Mucosa of stomach (tissue), 1 donor: ENCODE measurements around the gene ISCU.
"Not testable (repeated sequence)": the region's sequence is repeated elsewhere in the genome, so short reads cannot be mapped to it uniquely, and the experiment has no call there.

Experiments used
- H3K27me3 ChIP-seq: one replicate; pipeline ENCODE4 v1.7.0; 2013; ENCODE audit warnings: mild to moderate bottlenecking, low read length; ENCODE audit not compliant: control insufficient read depth, insufficient read depth
- H3K36me3 ChIP-seq: one replicate; pipeline ENCODE4 v1.7.0; 2013; ENCODE audit warnings: low read length; ENCODE audit not compliant: control insufficient read depth, insufficient read depth
- H3K4me1 ChIP-seq: one replicate; pipeline ENCODE4 v1.7.0; 2013; ENCODE audit warnings: mild to moderate bottlenecking, low read length; ENCODE audit not compliant: control insufficient read depth, insufficient read depth
- H3K4me3 ChIP-seq: one replicate; pipeline ENCODE4 v1.7.0; 2013; ENCODE audit warnings: low read length
- H3K9ac ChIP-seq: one replicate; pipeline ENCODE4 v1.7.0; 2013; ENCODE audit warnings: mild to moderate bottlenecking, low read length, moderate library complexity
- H3K9me3 ChIP-seq: one replicate; pipeline ENCODE4 v1.7.0; 2013; ENCODE audit warnings: mild to moderate bottlenecking, low read length, moderate library complexity; ENCODE audit not compliant: control insufficient read depth
- donor health status: Pancreatic carcinoma.

ISCU gene

DNA sequence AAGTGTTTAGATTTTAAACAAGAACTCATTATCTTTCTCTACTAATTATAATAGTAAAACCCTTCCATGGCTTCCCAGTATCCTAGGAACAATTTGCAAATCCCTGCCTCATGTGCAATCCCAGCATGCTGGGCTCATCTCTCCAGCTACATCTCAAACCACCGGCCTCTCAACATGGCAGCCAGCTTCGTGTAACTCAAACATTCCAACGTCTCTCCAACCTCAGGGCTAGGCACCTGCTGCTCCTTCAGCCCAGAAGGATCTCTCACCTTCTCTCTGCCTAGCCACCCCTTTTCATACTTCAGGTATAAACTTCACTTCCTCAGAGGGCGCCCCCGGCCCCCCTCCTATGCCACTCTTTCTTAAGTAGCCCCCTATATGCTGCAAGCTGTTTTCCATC, 8.6 kb upstream of the ISCU start:
- Histone ChIP-seq H3K9ac (no peak overlapping the region), H3K9me3 (no peaks in the 10 kb centered on the region), H3K27me3 (no peaks in the 10 kb centered on the region), H3K36me3 (no peaks in the 10 kb centered on the region), H3K4me3 (no peak overlapping the region), H3K4me1 (peaks cover 5% of the 10 kb centered on the region)

DNA sequence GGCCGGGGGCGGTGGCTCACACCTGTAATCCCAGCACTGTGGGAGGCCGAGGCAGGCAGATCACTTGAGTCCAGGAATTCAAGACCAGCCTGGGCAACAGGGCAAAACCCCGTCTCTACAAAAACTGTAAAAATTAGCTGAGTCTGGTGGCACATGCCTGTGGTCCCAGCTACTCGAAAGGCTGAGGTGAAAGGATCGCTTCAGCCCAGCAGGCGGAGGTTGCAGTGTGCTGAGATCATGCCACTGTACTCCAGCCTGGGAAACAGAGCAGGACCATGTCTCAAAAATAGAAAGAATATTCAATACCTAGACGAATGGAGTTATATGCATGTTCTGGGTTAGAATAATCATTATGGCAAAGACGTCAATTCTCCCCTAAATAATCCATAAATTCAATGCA, 7.0 kb upstream of the ISCU start:
- not testable (repeated sequence) for H3K27me3 ChIP-seq, H3K9me3 ChIP-seq, H3K4me3 ChIP-seq, H3K9ac ChIP-seq, H3K36me3 ChIP-seq
- H3K4me1 ChIP-seq, result peaks cover 11% of the 10 kb centered on the region

DNA sequence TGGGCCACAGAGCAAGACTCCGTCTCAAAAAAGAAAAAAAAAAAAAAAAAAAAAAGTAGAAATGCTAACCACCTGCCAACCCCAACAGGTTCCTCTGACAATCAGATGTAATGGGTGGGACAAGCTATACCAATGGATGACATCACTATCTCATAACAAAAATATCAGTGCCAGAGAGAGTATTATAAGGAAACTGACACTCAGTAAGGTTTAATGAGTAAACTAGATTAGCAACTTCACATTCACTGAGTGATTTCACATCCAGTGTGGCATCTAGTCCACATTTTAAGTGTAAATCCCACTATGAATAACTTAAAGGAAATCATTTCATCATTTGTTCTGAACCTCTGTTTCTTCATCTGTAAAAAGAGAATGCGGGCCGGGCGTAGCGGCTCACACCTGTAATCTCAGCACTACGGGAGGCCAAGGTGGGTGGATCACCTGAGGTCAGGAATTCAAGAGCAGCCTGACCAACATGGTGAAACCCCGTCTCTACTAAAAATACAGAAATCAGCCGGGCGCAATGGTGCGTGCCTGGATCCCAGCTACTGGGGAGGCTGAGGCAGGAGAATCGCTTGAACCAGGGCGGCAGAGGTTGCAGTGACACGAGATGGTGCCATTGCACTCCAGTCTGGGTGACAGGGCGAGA, 3.3 kb upstream of the ISCU start:
- H3K4me3 ChIP-seq, result no peak overlapping the region

DNA sequence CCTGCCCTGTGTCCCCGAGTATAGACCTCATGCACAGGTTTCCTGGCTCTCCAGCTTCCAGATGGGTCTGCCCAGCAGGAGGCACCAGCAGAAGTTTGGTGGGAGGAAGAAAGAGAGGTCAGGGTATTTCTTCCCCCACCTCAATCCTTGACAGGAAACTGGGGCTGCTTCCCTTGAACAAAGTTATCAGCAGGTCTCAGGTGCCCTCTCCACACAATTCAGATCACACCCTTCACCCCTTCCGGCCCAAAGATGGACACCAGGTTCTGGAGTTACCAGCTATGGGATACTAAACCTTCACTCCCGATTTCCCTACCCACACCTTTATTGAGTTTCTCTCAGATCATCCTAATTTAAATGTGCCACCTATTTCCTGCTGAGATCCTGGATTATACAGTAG, 2.6 kb upstream of the ISCU start:
- H3K4me3 ChIP-seq, result peak overlapping the region; percentile 98
- no peaks in the 10 kb centered on the region for H3K27me3 ChIP-seq
- H3K36me3 ChIP-seq, result peaks cover 7% of the 10 kb centered on the region
- peak overlapping the region; percentile 94 for H3K9ac ChIP-seq
- H3K9me3 ChIP-seq, result no peaks in the 10 kb centered on the region
- peaks cover 26% of the 10 kb centered on the region for H3K4me1 ChIP-seq

More for the DNA sequence above, 3.3 kb upstream of the ISCU start:
- no peaks in the 10 kb centered on the region for H3K9me3 ChIP-seq
- no peaks in the 10 kb centered on the region for H3K27me3 ChIP-seq
- H3K4me1 ChIP-seq, result peaks cover 26% of the 10 kb centered on the region
- no peak overlapping the region for H3K9ac ChIP-seq
- peaks cover under 1% of the 10 kb centered on the region for H3K36me3 ChIP-seq

GRCh38 chr12:108560321-108560721, 2.1 kb upstream of the ISCU start:
- H3K9me3 ChIP-seq, result no peaks in the 10 kb centered on the region
- peak overlapping the region; percentile 98 for H3K4me3 ChIP-seq
- H3K27me3 ChIP-seq, result no peaks in the 10 kb centered on the region
- peaks cover 26% of the 10 kb centered on the region for H3K4me1 ChIP-seq
- H3K9ac ChIP-seq, result peak overlapping the region; percentile 94
- peaks cover 11% of the 10 kb centered on the region for H3K36me3 ChIP-seq

GRCh38 chr12:108560752-108561719, 1.4 kb upstream of the ISCU start, which contains the start of gene SART3:
Gene SART3 (minus strand): TSS chr12:108561173. CDS start chr12:108561154, 19 bp downstream.
- Histone ChIP-seq H3K9ac (peak within 1 kb of the TSS; percentile 94), H3K9me3 (no peaks in the 10 kb centered on the region), H3K4me3 (peak within 1 kb of the TSS; percentile 98), H3K27me3 (no peaks in the 10 kb centered on the region), H3K4me1 (peaks cover 30% of the 10 kb centered on the region), H3K36me3 (peaks cover 11% of the 10 kb centered on the region)

GRCh38 chr12:108561852-108562347, 496 bp upstream of the ISCU start:
- Histone ChIP-seq H3K9ac (peak overlapping the region; percentile 94), H3K9me3 (no peaks in the 10 kb centered on the region), H3K36me3 (peaks cover 11% of the 10 kb centered on the region), H3K4me3 (peak overlapping the region; percentile 98), H3K4me1 (peaks cover 31% of the 10 kb centered on the region), H3K27me3 (no peaks in the 10 kb centered on the region)

GRCh38 chr12:108563136-108563803, 874 bp downstream of the ISCU start:
- peak overlapping the region; percentile 78 for H3K4me3 ChIP-seq
- H3K36me3 ChIP-seq, result peaks cover 11% of the 10 kb centered on the region
- peak overlapping the region; percentile 88 for H3K9ac ChIP-seq

GRCh38 chr12:108563804-108564151, 1.4 kb downstream of the ISCU start:
- Histone ChIP-seq H3K4me1 (peaks cover 26% of the 10 kb centered on the region), H3K27me3 (no peaks in the 10 kb centered on the region), H3K4me3 (no peak overlapping the region), H3K36me3 (peaks cover 11% of the 10 kb centered on the region), H3K9ac (peak overlapping the region; percentile 88), H3K9me3 (no peaks in the 10 kb centered on the region)

More at GRCh38 chr12:108563136-108563803, 874 bp downstream of the ISCU start:
- no peaks in the 10 kb centered on the region for H3K27me3 ChIP-seq
- no peaks in the 10 kb centered on the region for H3K9me3 ChIP-seq
- peaks cover 28% of the 10 kb centered on the region for H3K4me1 ChIP-seq

DNA sequence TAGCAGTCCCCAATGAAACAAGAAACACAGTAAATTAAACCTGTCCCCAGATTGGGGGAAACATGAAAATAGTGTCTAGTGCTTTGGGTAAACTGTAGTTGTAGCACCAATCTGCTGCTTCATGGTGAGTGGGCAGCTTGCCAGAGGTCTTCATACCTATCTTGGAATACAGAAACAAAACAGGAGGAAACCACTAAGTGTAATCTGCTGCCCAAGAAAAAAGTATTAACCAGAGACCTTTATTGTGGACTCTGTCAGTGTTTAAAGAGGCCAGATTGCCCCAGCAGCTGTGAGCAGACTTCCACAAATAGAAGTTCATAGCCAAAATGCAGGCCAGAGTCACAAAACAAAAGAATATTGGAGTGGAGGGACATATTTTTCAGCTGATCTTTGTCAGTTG, 2.3 kb downstream of the ISCU start:
- H3K4me3 ChIP-seq, result no peak overlapping the region
- peaks cover 11% of the 10 kb centered on the region for H3K36me3 ChIP-seq
- H3K4me1 ChIP-seq, result peaks cover 24% of the 10 kb centered on the region
- no peak overlapping the region for H3K9ac ChIP-seq
- no peaks in the 10 kb centered on the region for H3K9me3 ChIP-seq
- H3K27me3 ChIP-seq, result no peaks in the 10 kb centered on the region

- H3K4me1 ChIP-seq, result peaks cover 20% of the 10 kb centered on the region
- no peaks in the 10 kb centered on the region for H3K27me3 ChIP-seq
- no peaks in the 10 kb centered on the region for H3K9me3 ChIP-seq
- peaks cover 11% of the 10 kb centered on the region for H3K36me3 ChIP-seq
- no peak overlapping the region for H3K4me3 ChIP-seq
- H3K9ac ChIP-seq, result no peak overlapping the region
These were observed 2.8 kb downstream of the ISCU start for GRCh38 chr12:108565146-108565545.
